Testis (tissue), 3 donors: ENCODE measurements around the gene ZBTB7C. TPM values are rescaled to one million over a fixed set of nuclear protein-coding genes. Genes with fewer than 3 reads are reported as not detected.

Experiments
- DNase-seq: peaks from one replicate; pipeline ENCODE4 v3.0.0-alpha.2; 2019
- H3K27ac ChIP-seq, 2 donors: fragments of 200-600 bp; sonication (generic); one replicate each; pipeline ENCODE4 v1.5.1; 2019
- H3K27me3 ChIP-seq: fragments of 200-600 bp; sonication (generic); one replicate; pipeline ENCODE4 v1.5.1; 2019
- H3K36me3 ChIP-seq: fragments of 200-600 bp; sonication (generic); one replicate; pipeline ENCODE4 v1.5.1; 2017; ENCODE audit warnings: low read depth; ENCODE audit errors: missing control alignments
- H3K4me1 ChIP-seq: fragments of 200-600 bp; sonication (generic); one replicate; pipeline ENCODE4 v1.5.1; 2019
- H3K4me3 ChIP-seq, 2 donors: fragments of 200-600 bp; sonication (generic); one replicate each; pipeline ENCODE4 v1.5.1; 2017 to 2019
- H3K9me3 ChIP-seq: fragments of 200-600 bp; sonication (generic); one replicate; pipeline ENCODE4 v1.5.1; 2017
- CTCF ChIP-seq, 3 experiments: fragments of 450-650 bp in 2 of 3; fragments of 200-600 bp in 1 of 3; sonication (generic) in 1 of 3; IDR thresholded peaks; one replicate each; pipeline ENCODE4 v1.5.1; 2016 to 2019; ENCODE audit warnings: antibody characterized with exemption in 3 of 3, mild to moderate bottlenecking in 2 of 3, moderate library complexity in 1 of 3
- POLR2A ChIP-seq: fragments of 450-650 bp; IDR thresholded peaks from one replicate; pipeline ENCODE4 v1.6.1; 2017; ENCODE audit warnings: antibody characterized with exemption, mild to moderate bottlenecking, moderate library complexity
- WGBS, 2 donors: methylation state at CpG; one replicate each; pipeline ENCODE4 v1.1.5; 2018; 5-methylcytosine and 5-hydroxymethylcytosine counted together
- intact Hi-C: fragments of 100-400 bp; cut with DNase I; formaldehyde crosslinking; loops from one replicate; pipeline ENCODE4 v1.15.1; 2023; ENCODE audit warnings: low total_unique reads
- polyA plus RNA-seq: library from polyadenylated mRNA; stranded (reverse); fragments of 350-450 nt; fragmentation: Illumina TruSeq; extraction: RNeasy Lipid Tissue Mini Kit (QIAGEN cat#74804); gene quantifications from one replicate; pipeline ENCODE4 v1.2.3, GENCODE V29; 2014; ENCODE audit warnings: low read depth, low replicate concordance; ENCODE audit not compliant: insufficient read depth
- total RNA-seq, 2 donors: library from RNA; depleted of rRNA; stranded (reverse); fragments of >200 nt; gene quantifications; one replicate each; pipeline ENCODE4 v1.2.3, GENCODE V29; 2016

ZBTB7C gene
- total and polyA plus RNA-seq, 3 donors from 2014 or later: 14.1 to 65.4 (median 42.4) TPM

GRCh38 chr18:48168861-48169260, 240.3 kb downstream of the ZBTB7C start:
- Histone ChIP-seq H3K4me3 (no peak overlapping the region), H3K4me1 (peaks cover 91% of the 10 kb centered on the region), H3K9me3 (no peaks in the 10 kb centered on the region), H3K27me3 (no peaks in the 10 kb centered on the region), H3K36me3 (no peaks in the 10 kb centered on the region), H3K27ac (peak overlapping the region; percentile 7 to 47)
- intact Hi-C loops: no loop called here
- TF ChIP-seq CTCF (IDR thresholded peaks at IDR 0.05): no peak
- no peak for TF ChIP-seq POLR2A
- 89 to 96% methylated on average over 2 of the region's 2 CpGs for WGBS, 2 donors
- no peak for DNase-seq

- intact Hi-C loops: no loop called here
- H3K27ac ChIP-seq: peak overlapping the region; percentile 38 to 49
- peak; percentile 88 for DNase-seq
These were observed 241.3 kb downstream of the ZBTB7C start for GRCh38 chr18:48167897-48168253.

GRCh38 chr18:48166336-48166875, 242.8 kb downstream of the ZBTB7C start:
- no peaks in the 10 kb centered on the region for H3K27me3 ChIP-seq
- H3K27ac ChIP-seq: peak overlapping the region; percentile 38 to 49
- H3K36me3 ChIP-seq: no peaks in the 10 kb centered on the region
- H3K9me3 ChIP-seq: no peaks in the 10 kb centered on the region
- TF ChIP-seq CTCF (IDR thresholded peaks at IDR 0.05) (no peak), POLR2A (no peak)
- H3K4me3 ChIP-seq: no peak overlapping the region
- intact Hi-C loops: no loop called here
- 86 to 88% methylated on average over 8 of the region's 8 CpGs for WGBS, 2 donors
- DNase-seq: no peak
- peaks cover 88% of the 10 kb centered on the region for H3K4me1 ChIP-seq

More at GRCh38 chr18:48167897-48168253, 241.3 kb downstream of the ZBTB7C start:
- Histone ChIP-seq H3K4me1 (peaks cover 92% of the 10 kb centered on the region), H3K36me3 (no peaks in the 10 kb centered on the region), H3K4me3 (no peak overlapping the region), H3K27me3 (no peaks in the 10 kb centered on the region), H3K9me3 (no peaks in the 10 kb centered on the region)
- 25 to 58% methylated on average over 5 of the region's 5 CpGs for WGBS, 2 donors
- TF ChIP-seq POLR2A: no peak
- TF ChIP-seq CTCF (IDR thresholded peaks at IDR 0.05): no peak

GRCh38 chr18:48165111-48165866, 243.9 kb downstream of the ZBTB7C start:
- peak; percentile 57 for DNase-seq
- intact Hi-C loops: no loop called here
- Histone ChIP-seq H3K4me3 (no peak overlapping the region), H3K9me3 (no peaks in the 10 kb centered on the region), H3K36me3 (no peaks in the 10 kb centered on the region), H3K4me1 (peaks cover 89% of the 10 kb centered on the region), H3K27me3 (no peaks in the 10 kb centered on the region), H3K27ac (peak overlapping the region in 1 of 2 donors; percentile 38)
- WGBS, 2 donors: 35 to 52% methylated on average over 13 of the region's 13 CpGs
- TF ChIP-seq CTCF (IDR thresholded peaks at IDR 0.05): no peak
- no peak for TF ChIP-seq POLR2A
